DND-41 (cell line): Measurements from ENCODE around the gene CPXM2.

ENCODE experiments used
- EZH2 ChIP-seq: IDR thresholded peaks from 3 replicates; pipeline ENCODE4 v1.6.1; 2012; ENCODE audit warnings: borderline replicate concordance, low read depth, mild to moderate bottlenecking, moderate library complexity, low read length, inconsistent platforms; ENCODE audit not compliant: severe bottlenecking
- TF ChIP-seq, protein P1 (sequence below): IDR thresholded peaks from 2 replicates; pipeline ENCODE4 v1.5.1; 2012; ENCODE audit warnings: borderline replicate concordance, low read length, moderate library complexity, mild to moderate bottlenecking; ENCODE audit not compliant: poor library complexity, severe bottlenecking; ENCODE audit errors: extremely low read depth

DNA sequence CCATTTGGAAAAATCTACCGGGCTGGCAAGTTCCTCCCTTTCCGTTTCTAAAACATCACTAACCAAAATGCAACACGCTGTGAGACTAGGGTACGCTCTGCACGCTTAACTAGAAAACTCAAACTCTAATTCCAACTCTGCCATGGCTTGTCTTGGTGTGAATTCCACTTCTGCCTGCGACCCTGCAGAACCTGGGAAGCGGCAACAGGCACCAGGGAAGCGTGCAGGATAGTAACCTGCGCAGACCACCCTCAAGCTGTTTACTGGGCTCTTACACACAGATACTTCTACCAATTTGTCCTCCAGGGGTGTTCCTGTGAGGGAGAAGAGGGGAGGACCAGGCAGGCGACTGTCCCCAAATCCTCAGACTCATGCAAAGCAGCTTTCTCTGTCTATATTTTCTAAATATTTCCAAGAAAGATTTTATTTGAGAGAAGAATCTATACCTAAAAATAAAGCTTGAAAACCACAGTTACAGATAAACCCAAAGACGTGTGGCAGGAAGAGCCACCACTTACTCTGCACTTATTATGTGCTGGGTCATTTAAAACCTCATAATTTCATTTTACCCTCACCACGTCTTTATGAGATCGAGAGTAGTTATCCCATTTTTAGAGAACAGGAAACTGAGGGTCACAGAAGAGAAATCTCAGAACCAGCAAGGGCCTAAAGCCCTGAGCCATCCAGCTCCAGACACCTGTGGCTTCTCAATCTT lies 52.9 kb downstream of the CPXM2 start:
- TF ChIP-seq, protein P1, sequence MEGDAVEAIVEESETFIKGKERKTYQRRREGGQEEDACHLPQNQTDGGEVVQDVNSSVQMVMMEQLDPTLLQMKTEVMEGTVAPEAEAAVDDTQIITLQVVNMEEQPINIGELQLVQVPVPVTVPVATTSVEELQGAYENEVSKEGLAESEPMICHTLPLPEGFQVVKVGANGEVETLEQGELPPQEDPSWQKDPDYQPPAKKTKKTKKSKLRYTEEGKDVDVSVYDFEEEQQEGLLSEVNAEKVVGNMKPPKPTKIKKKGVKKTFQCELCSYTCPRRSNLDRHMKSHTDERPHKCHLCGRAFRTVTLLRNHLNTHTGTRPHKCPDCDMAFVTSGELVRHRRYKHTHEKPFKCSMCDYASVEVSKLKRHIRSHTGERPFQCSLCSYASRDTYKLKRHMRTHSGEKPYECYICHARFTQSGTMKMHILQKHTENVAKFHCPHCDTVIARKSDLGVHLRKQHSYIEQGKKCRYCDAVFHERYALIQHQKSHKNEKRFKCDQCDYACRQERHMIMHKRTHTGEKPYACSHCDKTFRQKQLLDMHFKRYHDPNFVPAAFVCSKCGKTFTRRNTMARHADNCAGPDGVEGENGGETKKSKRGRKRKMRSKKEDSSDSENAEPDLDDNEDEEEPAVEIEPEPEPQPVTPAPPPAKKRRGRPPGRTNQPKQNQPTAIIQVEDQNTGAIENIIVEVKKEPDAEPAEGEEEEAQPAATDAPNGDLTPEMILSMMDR, result no peak
- TF ChIP-seq EZH2, result no peak
